ENCODE data around the gene TLE5. TPM values are rescaled to one million over a fixed set of nuclear protein-coding genes. Genes with fewer than 3 reads are reported as not detected.

Gene TLE5
- polyA plus RNA-seq, 3 donors: 421 to 476 (median 472) TPM

DNA sequence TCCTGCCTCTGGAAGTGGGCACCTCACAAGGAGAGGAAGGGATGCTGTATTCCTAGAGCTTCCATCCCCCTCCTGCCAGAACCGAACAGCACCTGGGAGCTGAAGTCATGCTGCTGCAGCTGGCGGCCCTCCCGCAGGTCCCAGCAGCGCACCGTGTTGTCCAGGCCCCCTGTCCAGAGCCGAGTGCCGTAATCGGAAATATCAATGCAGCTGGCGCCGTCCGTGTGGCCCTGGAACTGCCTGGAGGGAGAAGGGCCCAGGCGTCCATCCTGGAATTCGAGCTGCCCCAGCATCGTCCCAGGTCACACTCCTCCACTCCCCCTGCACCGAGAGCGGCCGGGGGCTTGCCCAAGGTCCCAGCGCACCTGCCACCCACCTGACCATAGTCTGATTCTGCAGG lies 57.0 kb downstream of the TLE5 start:
- DNase-seq (ENCODE audit: low read depth in 3 of 3, low spot score in 2 of 3): no peak

- no peak for DNase-seq (ENCODE audit: low read depth in 3 of 3, low spot score in 2 of 3)
Observed at GRCh38 chr19:3004522-3004921, 57.8 kb downstream of the TLE5 start.

GRCh38 chr19:3003046-3003445 lies 59.2 kb downstream of the TLE5 start:
- DNase-seq (ENCODE audit: low read depth in 3 of 3, low spot score in 2 of 3): no peak

Other genes with a start within 250 kb of the TLE5 start
- gene ZNF554, start 242.6 kb downstream of the TLE5 start, polyA plus RNA-seq (ENCODE audit: insufficient read length in 3 of 3): 1 to 10 TPM; 9.4 to 9.7 (median 9.6) TPM
- 10 to 100 TPM; 13.8 to 14.4 (median 14.0) TPM for gene ZNF555, start 221.0 kb downstream of the TLE5 start, polyA plus RNA-seq (ENCODE audit: insufficient read length in 3 of 3)
- 1 to 10 TPM in 2 of 3 donors, under 1 TPM in 1; 0.76 to 1.3 (median 1.1) TPM for gene ZNF556, start 195.2 kb downstream of the TLE5 start, polyA plus RNA-seq (ENCODE audit: insufficient read length in 3 of 3)
- gene ZNF57, start 161.6 kb downstream of the TLE5 start, polyA plus RNA-seq (ENCODE audit: insufficient read length in 3 of 3): 10 to 100 TPM in 1 of 3 donors, 1 to 10 TPM in 2; 7.6 to 10.6 (median 8.6) TPM
- 1 to 10 TPM; 7.9 to 9.0 (median 8.8) TPM for gene ZNF77, start 117.5 kb downstream of the TLE5 start, polyA plus RNA-seq (ENCODE audit: insufficient read length in 3 of 3)
- gene TLE6, start 84.9 kb downstream of the TLE5 start, polyA plus RNA-seq (ENCODE audit: insufficient read length in 3 of 3): 1 to 10 TPM; 6.5 to 7.6 (median 6.9) TPM
- gene TLE2, start 33.2 kb downstream of the TLE5 start, polyA plus RNA-seq (ENCODE audit: insufficient read length in 3 of 3): 10 to 100 TPM; 26.8 to 32.4 (median 27.5) TPM
- gene GNA11, start 31.9 kb upstream of the TLE5 start, polyA plus RNA-seq (ENCODE audit: insufficient read length in 3 of 3): 10 to 100 TPM; 54.3 to 68.6 (median 63.1) TPM
- gene GNA15, start 73.5 kb upstream of the TLE5 start, polyA plus RNA-seq (ENCODE audit: insufficient read length in 3 of 3): under 1 TPM; 0.78 to 1.00 (median 0.85) TPM
- under 1 TPM; 0.19 to 0.35 (median 0.31) TPM for gene S1PR4, start 116.3 kb upstream of the TLE5 start, polyA plus RNA-seq (ENCODE audit: insufficient read length in 3 of 3)
- 10 to 100 TPM; 28.4 to 33.5 (median 33.0) TPM for gene NCLN, start 123.4 kb upstream of the TLE5 start, polyA plus RNA-seq (ENCODE audit: insufficient read length in 3 of 3)
- under 1 TPM; 0.38 to 0.82 (median 0.54) TPM for gene CELF5, start 162.2 kb upstream of the TLE5 start, polyA plus RNA-seq (ENCODE audit: insufficient read length in 3 of 3)

Data from right renal cortex interstitium (tissue), 3 donors.